CD8-positive, alpha-beta memory T cell (primary cell): ENCODE data around the gene PSAPL1. TPM values are rescaled to one million over a fixed set of nuclear protein-coding genes. Genes with fewer than 3 reads are reported as not detected.

Experiments used
- CTCF ChIA-PET: fragments of 350-600 bp; sonication (Branson Sonifier 250); formaldehyde crosslinking; loops from one replicate; lab custom pipeline; 2021; ENCODE audit warnings: antibody characterized with exemption; lab: Charles Lee
- POLR2A ChIA-PET: fragments of 350-600 bp; sonication (Branson Sonifier 250); formaldehyde crosslinking; loops from one replicate; lab custom pipeline; 2021; ENCODE audit warnings: antibody characterized with exemption; lab: Charles Lee
- DNase-seq, 5 donors: peaks; one replicate each; pipeline versions ENCODE4 v3.0.0 to v3.0.0-alpha.2; 2020 to 2022; ENCODE audit warnings: mixed read lengths in 1 of 5
- H3K27ac ChIP-seq: one replicate; pipeline ENCODE4 v1.7.0; 2013; ENCODE audit warnings: low read depth, mild to moderate bottlenecking, low read length, moderate library complexity
- H3K27me3 ChIP-seq: 2 replicates; pipeline ENCODE4 v1.7.0; 2013; ENCODE audit warnings: low read length, mild to moderate bottlenecking; ENCODE audit not compliant: insufficient read depth, poor library complexity, severe bottlenecking
- H3K36me3 ChIP-seq: 2 replicates; pipeline ENCODE4 v1.7.0; 2013; ENCODE audit warnings: mild to moderate bottlenecking, low read length, moderate library complexity; ENCODE audit not compliant: insufficient read depth
- H3K4me1 ChIP-seq: 2 replicates; pipeline ENCODE4 v1.7.0; 2013; ENCODE audit warnings: mild to moderate bottlenecking, low read length, moderate library complexity; ENCODE audit not compliant: insufficient read depth
- H3K4me3 ChIP-seq: 2 replicates; pipeline ENCODE4 v1.7.0; 2013; ENCODE audit warnings: mild to moderate bottlenecking, low read length
- H3K9me3 ChIP-seq: 2 replicates; pipeline ENCODE4 v1.7.0; 2013; ENCODE audit warnings: mild to moderate bottlenecking, low read length
- H3K27ac Mint-ChIP-seq, 8 donors: one replicate each; pipeline ENCODE4 v1.8.0; 2020 to 2021; ENCODE audit warnings: mixed read lengths in 8 of 8, mild to moderate bottlenecking in 6 of 8, inconsistent platforms in 3 of 8, moderate library complexity in 3 of 8
- H3K27me3 Mint-ChIP-seq, 2 donors: one replicate each; pipeline ENCODE4 v1.8.0; 2020 to 2021; ENCODE audit warnings: mixed read lengths in 2 of 2, mild to moderate bottlenecking in 1 of 2, moderate library complexity in 1 of 2
- H3K36me3 Mint-ChIP-seq, 3 donors: one replicate each; pipeline ENCODE4 v1.8.0; 2020 to 2021; ENCODE audit warnings: mixed read lengths in 3 of 3, inconsistent platforms in 1 of 3, mild to moderate bottlenecking in 1 of 3
- H3K4me1 Mint-ChIP-seq, 3 donors: one replicate each; pipeline ENCODE4 v1.8.0; 2020 to 2021; ENCODE audit warnings: mixed read lengths in 3 of 3, inconsistent platforms in 1 of 3, mild to moderate bottlenecking in 1 of 3
- H3K4me3 Mint-ChIP-seq, 7 donors: one replicate each; pipeline ENCODE4 v1.8.0; 2020 to 2021; ENCODE audit warnings: mixed read lengths in 7 of 7, mild to moderate bottlenecking in 6 of 7, moderate library complexity in 4 of 7, inconsistent platforms in 2 of 7
- H3K9me3 Mint-ChIP-seq, 5 donors: one replicate each; pipeline ENCODE4 v1.8.0; 2020 to 2022; ENCODE audit warnings: mixed read lengths in 5 of 5, mild to moderate bottlenecking in 3 of 5, moderate library complexity in 2 of 5, inconsistent platforms in 1 of 5
- polyA plus RNA-seq: library from polyadenylated mRNA; unstranded; fragments of 300-500 nt; fragmentation: Illumina TruSeq; gene quantifications from one replicate; pipeline ENCODE4 v1.2.3, GENCODE V29; 2021
- total RNA-seq, 2 experiments: library from RNA; stranded (reverse); gene quantifications; one replicate each; pipeline ENCODE4 v1.2.3, GENCODE V29; 2021

PSAPL1 gene
- total and polyA plus RNA-seq, 3 experiments from 2014 or later = not detected

GRCh38 chr4:7427831-7428260 lies 6.9 kb downstream of the PSAPL1 start:
- Mint-ChIP-seq H3K36me3 (no peaks in the 10 kb centered on the region), H3K4me3 (no peak overlapping the region), H3K4me1 (no peaks in the 10 kb centered on the region), H3K9me3 (no peaks in the 10 kb centered on the region), H3K27ac (no peak overlapping the region), H3K27me3 (peaks cover 0 to 3% of the 10 kb centered on the region in 2 donors)
- CTCF ChIA-PET = no interaction called here
- Histone ChIP-seq H3K4me1 (no peaks in the 10 kb centered on the region), H3K27me3 (no peaks in the 10 kb centered on the region), H3K9me3 (no peaks in the 10 kb centered on the region), H3K4me3 (no peak overlapping the region), H3K36me3 (no peaks in the 10 kb centered on the region), H3K27ac (no peak overlapping the region)
- POLR2A ChIA-PET = no interaction called here
- DNase-seq = no peak

DNA sequence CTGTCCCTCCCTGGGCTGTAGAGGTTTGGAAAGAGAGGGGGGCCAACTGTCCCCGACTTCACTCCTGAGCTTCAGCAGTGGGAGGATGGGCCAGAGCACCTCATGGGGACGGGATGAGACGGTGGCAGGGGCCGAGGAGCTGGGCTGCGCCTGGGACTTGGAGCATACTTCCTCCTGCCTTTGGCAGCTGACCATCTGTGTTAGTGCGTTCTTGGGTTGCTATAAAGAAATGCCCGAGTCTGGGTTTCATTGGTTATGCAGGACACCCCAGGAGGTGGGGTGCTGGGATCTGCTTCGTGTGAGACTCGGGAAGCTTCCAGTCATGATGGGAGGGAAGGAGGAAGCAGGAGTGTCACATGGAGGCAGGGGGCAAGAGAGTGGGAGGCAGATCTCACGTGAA lies 7.4 kb downstream of the PSAPL1 start:
- H3K9me3 ChIP-seq = no peaks in the 10 kb centered on the region
- POLR2A ChIA-PET = no interaction called here
- no peaks in the 10 kb centered on the region for H3K27me3 ChIP-seq
- no peak overlapping the region for H3K27ac ChIP-seq
- H3K4me1 ChIP-seq = no peaks in the 10 kb centered on the region
- Mint-ChIP-seq H3K36me3 (no peaks in the 10 kb centered on the region), H3K4me3 (no peak overlapping the region), H3K27ac (peak overlapping the region in 1 of 8 donors; percentile 77), H3K4me1 (no peaks in the 10 kb centered on the region), H3K27me3 (peaks cover 0 to 7% of the 10 kb centered on the region in 2 donors), H3K9me3 (no peaks in the 10 kb centered on the region)
- H3K36me3 ChIP-seq = no peaks in the 10 kb centered on the region
- CTCF ChIA-PET = no interaction called here
- no peak overlapping the region for H3K4me3 ChIP-seq
- peak in 1 of 5 donors; percentile 10 for DNase-seq

- ChIA-PET POLR2A (no interaction called here), CTCF (no interaction called here)
- no peaks in the 10 kb centered on the region for H3K9me3 ChIP-seq
- H3K27me3 ChIP-seq = no peaks in the 10 kb centered on the region
- DNase-seq = peak in 1 of 5 donors; percentile 16
- H3K27ac ChIP-seq = no peak overlapping the region
- no peak overlapping the region for H3K4me3 ChIP-seq
- H3K27ac Mint-ChIP-seq = no peak overlapping the region
- H3K27me3 Mint-ChIP-seq = peaks cover 0 to 8% of the 10 kb centered on the region in 2 donors
- no peaks in the 10 kb centered on the region for H3K4me1 Mint-ChIP-seq
- no peak overlapping the region for H3K4me3 Mint-ChIP-seq
- no peaks in the 10 kb centered on the region for H3K36me3 ChIP-seq
- no peaks in the 10 kb centered on the region for H3K9me3 Mint-ChIP-seq
- no peaks in the 10 kb centered on the region for H3K4me1 ChIP-seq
- no peaks in the 10 kb centered on the region for H3K36me3 Mint-ChIP-seq
Observed at GRCh38 chr4:7426525-7427171, 8.1 kb downstream of the PSAPL1 start.

GRCh38 chr4:7425591-7426468 lies 8.9 kb downstream of the PSAPL1 start:
- Histone ChIP-seq H3K4me1 (no peaks in the 10 kb centered on the region), H3K27me3 (no peaks in the 10 kb centered on the region), H3K4me3 (no peak overlapping the region), H3K9me3 (no peaks in the 10 kb centered on the region), H3K27ac (no peak overlapping the region), H3K36me3 (no peaks in the 10 kb centered on the region)
- Mint-ChIP-seq H3K27ac (no peak overlapping the region), H3K9me3 (no peaks in the 10 kb centered on the region), H3K4me3 (no peak overlapping the region), H3K27me3 (peaks cover 0 to 8% of the 10 kb centered on the region in 2 donors), H3K4me1 (no peaks in the 10 kb centered on the region), H3K36me3 (no peaks in the 10 kb centered on the region)
- CTCF ChIA-PET = no interaction called here
- POLR2A ChIA-PET = no interaction called here
- DNase-seq = peak in 1 of 5 donors; percentile 20

GRCh38 chr4:7425124-7425523 lies 9.6 kb downstream of the PSAPL1 start:
- Histone ChIP-seq H3K27ac (no peak overlapping the region), H3K4me1 (no peaks in the 10 kb centered on the region), H3K36me3 (no peaks in the 10 kb centered on the region), H3K9me3 (no peaks in the 10 kb centered on the region), H3K4me3 (no peak overlapping the region), H3K27me3 (no peaks in the 10 kb centered on the region)
- DNase-seq = peak in 1 of 5 donors; percentile 18
- no peaks in the 10 kb centered on the region for H3K4me1 Mint-ChIP-seq
- ChIA-PET CTCF (no interaction called here), POLR2A (no interaction called here)
- H3K9me3 Mint-ChIP-seq = no peaks in the 10 kb centered on the region
- H3K36me3 Mint-ChIP-seq = no peaks in the 10 kb centered on the region
- no peak overlapping the region for H3K4me3 Mint-ChIP-seq
- no peak overlapping the region for H3K27ac Mint-ChIP-seq
- H3K27me3 Mint-ChIP-seq = peaks cover 0 to 8% of the 10 kb centered on the region in 2 donors

- Mint-ChIP-seq H3K36me3 (no peaks in the 10 kb centered on the region), H3K4me1 (no peaks in the 10 kb centered on the region), H3K27ac (no peak overlapping the region), H3K27me3 (peaks cover 0 to 8% of the 10 kb centered on the region in 2 donors), H3K4me3 (no peak overlapping the region), H3K9me3 (no peaks in the 10 kb centered on the region)
- Histone ChIP-seq H3K4me1 (no peaks in the 10 kb centered on the region), H3K9me3 (no peaks in the 10 kb centered on the region), H3K36me3 (no peaks in the 10 kb centered on the region), H3K27me3 (no peaks in the 10 kb centered on the region), H3K27ac (no peak overlapping the region), H3K4me3 (no peak overlapping the region)
- ChIA-PET CTCF (no interaction called here), POLR2A (no interaction called here)
- DNase-seq = peak in 1 of 5 donors; percentile 41
Observed at GRCh38 chr4:7424553-7425111, 10.1 kb downstream of the PSAPL1 start.

DNA sequence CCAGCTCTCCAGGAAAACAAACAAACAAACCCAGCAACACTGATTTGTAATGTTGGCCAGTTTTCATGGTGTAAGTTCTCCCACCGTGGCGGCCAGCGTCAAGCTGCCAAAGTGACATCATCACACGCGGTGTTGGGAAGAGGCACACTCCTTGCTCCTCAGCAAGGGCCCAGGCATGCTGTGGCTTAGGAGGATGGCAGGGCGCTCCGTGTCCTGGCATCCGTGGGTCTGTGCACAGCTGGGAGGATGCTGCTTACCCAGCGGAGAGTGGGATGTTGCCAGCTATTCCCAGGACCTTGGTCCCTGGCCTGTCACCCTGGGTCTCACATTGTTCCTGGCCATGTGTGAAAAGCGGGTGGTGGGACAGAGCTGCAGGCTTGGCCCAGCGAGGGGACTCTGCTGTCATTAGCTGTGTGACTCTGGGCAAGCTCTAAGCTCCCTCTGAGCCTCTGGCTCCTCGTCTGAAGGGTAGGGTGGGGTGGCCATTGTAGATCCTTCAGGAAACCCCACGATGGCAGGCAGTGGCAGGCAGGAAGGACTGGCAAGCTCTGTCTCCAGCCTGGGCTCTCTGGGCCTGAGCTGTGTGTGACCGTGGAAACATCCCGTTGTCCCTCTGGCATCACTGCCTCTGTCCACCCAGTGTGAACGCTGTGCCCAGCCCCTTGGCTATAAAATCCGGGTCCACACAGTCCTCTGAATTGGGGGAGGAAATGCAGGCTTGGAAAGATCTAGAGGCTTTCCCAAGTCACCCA lies 10.8 kb downstream of the PSAPL1 start:
- peak in 1 of 5 donors; percentile 37 for DNase-seq
- Histone ChIP-seq H3K9me3 (no peaks in the 10 kb centered on the region), H3K4me3 (no peak overlapping the region), H3K4me1 (no peaks in the 10 kb centered on the region), H3K27ac (no peak overlapping the region), H3K27me3 (no peaks in the 10 kb centered on the region), H3K36me3 (no peaks in the 10 kb centered on the region)
- CTCF ChIA-PET = no interaction called here
- Mint-ChIP-seq H3K4me3 (no peak overlapping the region), H3K9me3 (no peaks in the 10 kb centered on the region), H3K4me1 (no peaks in the 10 kb centered on the region), H3K27ac (no peak overlapping the region), H3K27me3 (peaks cover 0 to 10% of the 10 kb centered on the region in 2 donors), H3K36me3 (no peaks in the 10 kb centered on the region)
- POLR2A ChIA-PET = no interaction called here
